Skeletal muscle cell (primary cell): ENCODE data around the gene DNASE2.
"Not testable (repeated sequence)": the region's sequence is repeated elsewhere in the genome, so short reads cannot be mapped to it uniquely, and the experiment has no call there.

Experiments
- DNase-seq: peaks from one replicate; pipeline ENCODE4 v3.0.0-alpha.2; 2010; ENCODE audit warnings: low read depth
- H3K4me3 ChIP-seq: 2 replicates; pipeline ENCODE4 v1.5.1; 2011; ENCODE audit warnings: low read depth, mild to moderate bottlenecking, control low read depth, low read length, moderate library complexity

DNASE2 gene

DNA sequence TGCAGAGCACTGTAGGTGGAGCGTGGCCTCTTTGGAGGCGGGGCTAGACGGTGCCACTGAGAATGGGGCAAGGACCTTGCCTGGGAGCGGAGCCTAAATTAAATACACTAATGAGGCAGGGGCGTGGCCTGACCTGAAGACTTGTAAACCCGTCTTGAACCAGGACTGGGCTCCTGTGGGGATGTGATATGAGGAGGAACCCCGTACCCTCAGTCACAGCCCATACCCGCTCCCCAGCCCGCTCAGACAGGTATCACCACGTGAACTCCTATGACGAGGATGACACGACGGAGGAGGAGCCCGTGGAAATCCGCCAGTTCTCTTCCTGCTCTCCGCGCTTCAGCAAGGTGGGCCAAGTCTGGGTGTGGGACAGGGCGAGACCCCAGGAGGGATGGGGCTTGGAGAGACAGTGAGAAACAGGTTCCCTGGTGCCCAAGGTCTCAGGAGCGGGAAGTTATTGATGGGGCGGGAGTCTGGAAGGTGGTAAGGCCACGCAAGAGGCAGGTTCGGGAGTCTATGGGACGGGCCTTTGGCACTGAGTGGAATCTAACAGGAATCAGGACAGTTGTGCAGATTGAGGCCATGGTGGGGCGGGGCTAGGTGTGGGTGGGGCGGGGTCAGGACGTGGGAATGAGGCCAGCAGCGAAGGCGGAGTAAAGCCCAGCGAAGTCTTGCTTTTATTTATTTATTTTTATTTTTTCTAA is 14.7 kb downstream of the DNASE2 start:
- H3K4me3 ChIP-seq = no peak overlapping the region
- no peak for DNase-seq

DNA sequence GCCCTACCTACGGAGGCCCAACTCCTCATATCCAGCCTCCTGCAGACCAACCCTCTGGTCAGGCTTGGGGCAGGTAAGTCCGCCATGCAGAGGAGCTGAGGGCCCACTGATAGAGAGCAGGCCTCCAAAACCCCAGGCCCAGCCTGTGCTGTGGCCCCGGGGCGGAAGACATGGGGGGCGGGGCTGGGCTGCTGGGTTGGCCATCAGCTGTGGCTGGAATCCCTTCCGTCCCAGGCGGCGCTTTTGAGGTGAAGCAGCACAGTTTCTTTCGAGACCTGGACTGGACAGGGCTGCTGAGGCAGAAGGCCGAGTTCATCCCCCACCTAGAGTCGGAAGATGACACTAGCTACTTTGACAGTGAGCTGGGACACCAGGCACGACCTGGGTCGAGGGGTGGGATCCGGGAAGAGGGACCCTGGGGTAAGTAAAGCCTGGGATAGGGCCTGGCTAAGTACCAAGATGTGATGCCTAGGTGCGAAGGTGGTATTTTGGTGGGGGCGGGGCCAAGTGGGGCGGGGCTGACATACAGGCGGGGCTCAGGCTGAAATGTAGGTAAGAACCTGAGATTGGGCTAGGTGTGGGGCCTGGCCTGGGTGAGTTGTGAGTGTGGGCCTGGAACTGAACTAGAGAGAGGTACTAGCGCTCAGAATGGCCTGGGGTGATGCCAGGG is 15.4 kb downstream of the DNASE2 start:
- DNase-seq = no peak

DNA sequence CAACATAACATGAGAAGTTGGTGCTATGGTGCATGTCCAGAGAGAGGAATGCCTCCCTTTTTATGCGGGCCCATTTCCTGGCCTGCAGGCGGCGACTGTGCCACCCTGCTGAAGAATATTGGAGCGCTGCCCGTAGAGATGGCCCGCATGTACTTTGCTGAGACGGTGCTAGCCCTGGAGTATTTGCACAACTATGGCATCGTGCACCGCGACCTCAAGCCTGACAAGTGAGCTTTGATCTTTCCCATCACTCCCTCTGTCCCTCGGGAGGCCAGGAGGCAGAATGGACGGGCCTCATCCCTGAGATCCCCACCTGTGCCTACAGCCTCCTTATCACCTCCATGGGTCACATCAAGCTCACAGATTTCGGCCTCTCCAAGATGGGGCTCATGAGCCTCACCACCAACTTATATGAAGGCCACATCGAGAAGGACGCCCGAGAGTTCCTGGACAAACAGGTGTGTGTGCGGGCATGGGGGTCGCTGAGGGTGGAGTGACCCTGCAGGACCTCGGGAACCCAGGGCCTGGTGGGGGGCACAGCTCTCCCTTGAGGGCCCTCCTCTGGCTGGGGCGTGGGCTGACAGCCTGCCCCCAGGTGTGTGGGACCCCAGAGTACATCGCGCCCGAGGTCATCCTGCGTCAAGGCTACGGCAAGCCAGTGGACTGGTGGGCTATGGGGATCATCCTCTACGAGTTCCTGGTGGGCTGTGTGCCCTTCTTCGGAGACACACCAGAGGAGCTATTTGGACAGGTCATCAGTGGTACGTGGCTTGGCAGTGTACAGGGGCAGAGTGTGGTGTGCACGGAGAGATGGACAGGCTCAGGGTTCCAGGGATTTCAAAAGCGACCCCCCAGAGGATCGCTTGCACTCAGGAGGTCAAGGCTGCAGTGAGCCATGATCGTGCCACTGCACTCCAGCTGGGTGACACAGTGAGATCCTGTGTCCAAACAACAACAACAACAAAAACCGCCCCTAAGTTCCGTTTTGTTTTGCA is 16.2 kb downstream of the DNASE2 start:
- H3K4me3 ChIP-seq = no peak overlapping the region
- DNase-seq = no peak

More for the DNA sequence above, 15.4 kb downstream of the DNASE2 start:
- H3K4me3 ChIP-seq = no peak overlapping the region

DNA sequence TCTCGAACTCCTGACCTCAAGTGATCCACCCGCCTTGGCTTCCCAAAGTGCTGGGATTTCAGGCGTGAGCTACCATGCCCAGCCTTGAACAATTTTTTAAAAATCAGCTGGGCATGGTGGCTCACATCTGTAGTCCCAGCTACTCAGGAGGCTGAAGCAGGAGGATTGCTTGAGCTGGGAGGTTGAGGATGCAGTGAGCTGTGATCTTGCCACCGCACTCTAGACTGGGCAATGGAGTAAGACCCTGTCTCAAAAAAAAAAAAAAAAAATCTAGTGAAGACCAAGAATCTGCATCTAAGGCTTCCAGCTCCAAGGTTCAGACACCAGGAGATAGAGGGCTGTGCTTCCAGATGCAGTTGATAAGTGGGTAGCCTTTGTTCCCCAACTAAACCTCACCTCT is 17.1 kb downstream of the DNASE2 start:
- H3K4me3 ChIP-seq = no peak overlapping the region
- DNase-seq = no peak

DNA sequence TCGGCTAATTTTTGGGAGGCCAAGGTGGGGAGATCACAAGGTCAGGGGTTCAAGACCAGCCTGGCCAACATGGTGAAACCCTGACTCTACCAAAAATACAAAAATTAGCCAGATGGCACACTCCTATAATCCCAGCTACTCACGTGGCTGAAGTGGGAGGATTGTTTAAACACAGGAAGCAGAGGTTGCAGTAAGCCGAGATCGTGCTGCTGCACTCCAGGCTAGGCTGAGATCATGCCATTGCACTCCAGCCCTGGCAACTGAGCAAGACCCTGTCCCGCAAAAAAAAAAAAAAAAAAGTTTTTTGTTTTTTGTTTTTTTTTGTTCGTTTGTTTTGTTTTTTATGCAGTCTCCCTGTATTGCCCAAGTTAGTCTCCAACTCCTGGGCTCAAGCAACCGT is 21.7 kb downstream of the DNASE2 start:
- no peak for DNase-seq
- no peak overlapping the region for H3K4me3 ChIP-seq

DNA sequence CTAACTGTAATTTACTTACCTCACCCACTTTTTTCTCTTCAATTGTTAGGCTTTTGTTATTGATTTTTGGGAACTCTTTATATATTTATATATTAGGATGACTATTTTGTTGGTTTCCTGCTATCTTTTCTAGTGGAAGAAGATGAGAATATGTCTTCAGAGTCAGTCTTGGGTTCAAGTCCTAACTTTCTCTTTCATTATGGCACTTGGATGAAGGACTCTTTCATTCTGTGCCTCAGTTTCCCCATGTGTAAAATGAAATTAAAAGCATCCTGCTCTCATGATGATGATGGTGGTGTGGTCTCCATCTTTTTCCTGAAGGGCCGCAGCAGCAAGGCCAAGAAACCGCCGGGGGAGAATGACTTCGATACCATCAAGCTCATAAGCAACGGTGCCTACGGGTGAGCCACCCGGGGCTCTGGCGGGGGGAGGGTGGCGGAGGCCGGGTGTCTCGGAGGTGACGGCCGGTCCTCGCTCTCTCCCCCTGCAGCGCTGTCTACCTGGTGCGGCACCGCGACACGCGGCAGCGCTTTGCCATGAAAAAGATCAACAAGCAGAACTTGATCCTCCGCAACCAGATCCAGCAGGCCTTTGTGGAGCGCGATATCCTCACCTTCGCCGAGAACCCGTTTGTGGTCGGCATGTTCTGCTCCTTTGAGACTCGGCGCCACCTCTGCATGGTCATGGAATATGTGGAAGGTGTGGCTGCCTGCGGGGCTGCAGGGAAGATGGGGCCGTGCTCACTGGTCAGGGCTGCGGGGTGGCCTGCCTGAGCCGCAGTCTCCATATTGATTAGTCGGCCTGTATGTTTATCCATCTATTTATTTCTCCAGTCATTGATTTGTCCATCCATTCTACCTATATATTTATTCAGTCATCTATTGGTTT is 23.0 kb downstream of the DNASE2 start:
- no peak overlapping the region for H3K4me3 ChIP-seq
- DNase-seq = no peak

DNA sequence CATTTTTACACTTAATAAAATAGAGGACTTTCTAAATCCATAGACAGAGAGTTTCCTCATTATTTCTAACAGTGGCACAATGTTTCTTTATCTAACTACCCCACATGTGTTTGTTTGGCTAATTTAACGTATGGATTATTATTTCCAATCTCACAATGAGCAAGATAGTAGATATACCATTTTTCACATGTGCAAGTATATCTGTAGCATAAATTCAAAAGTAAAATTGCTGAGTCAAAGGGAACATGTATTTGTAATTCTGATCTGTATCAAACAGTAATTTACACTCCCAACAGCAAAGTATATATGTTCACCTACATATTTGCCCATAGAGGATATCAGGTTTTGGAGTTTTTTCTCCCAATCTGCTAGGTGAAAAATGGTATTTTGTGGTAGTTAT is 24.6 kb downstream of the DNASE2 start:
- DNase-seq = no peak

DNA sequence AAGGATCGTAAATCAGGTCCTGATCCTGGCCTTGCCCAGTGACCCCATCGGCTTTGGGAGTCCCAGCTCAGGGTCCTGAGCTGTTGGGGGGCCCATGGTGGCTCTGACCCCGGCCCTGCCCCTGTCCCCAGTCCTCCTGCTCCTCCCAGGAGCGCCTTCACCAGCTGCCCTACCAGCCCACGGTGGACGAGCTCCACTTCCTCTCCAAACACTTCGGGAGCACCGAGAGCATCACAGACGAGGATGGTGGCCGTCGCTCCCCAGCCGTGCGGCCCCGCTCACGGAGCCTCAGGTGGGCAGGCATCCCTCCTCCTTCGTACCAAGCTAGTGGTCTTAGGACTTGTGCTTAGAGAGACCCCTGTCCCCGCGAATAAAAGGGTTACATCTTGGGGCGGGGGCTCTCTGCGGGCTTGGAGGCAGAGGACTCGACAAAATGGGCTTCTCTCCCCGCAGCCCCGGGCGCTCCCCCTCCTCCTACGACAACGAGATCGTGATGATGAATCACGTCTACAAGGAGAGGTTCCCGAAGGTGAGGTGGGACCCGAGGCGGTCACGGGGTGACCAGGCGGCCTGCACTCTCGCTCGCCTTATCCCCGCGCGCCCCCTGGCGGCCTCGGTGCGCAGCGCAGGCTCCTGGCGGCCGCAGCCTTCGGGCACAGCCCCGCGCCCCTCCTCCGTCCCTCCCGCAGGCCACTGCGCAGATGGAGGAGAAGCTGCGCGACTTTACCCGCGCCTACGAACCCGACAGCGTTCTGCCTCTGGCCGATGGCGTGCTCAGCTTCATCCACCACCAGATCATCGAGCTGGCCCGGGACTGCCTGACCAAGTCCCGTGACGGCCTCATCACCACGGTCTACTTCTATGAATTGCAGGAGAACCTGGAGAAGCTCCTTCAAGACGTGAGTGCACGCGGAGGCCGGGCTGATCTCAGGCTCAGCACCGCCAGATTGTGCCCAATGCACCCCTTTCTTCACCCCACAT is 33.8 kb downstream of the DNASE2 start:
- peak overlapping the region; percentile 26 for H3K4me3 ChIP-seq
- DNase-seq = no peak

More for the DNA sequence above, 24.6 kb downstream of the DNASE2 start:
- H3K4me3 ChIP-seq = no peak overlapping the region

DNA sequence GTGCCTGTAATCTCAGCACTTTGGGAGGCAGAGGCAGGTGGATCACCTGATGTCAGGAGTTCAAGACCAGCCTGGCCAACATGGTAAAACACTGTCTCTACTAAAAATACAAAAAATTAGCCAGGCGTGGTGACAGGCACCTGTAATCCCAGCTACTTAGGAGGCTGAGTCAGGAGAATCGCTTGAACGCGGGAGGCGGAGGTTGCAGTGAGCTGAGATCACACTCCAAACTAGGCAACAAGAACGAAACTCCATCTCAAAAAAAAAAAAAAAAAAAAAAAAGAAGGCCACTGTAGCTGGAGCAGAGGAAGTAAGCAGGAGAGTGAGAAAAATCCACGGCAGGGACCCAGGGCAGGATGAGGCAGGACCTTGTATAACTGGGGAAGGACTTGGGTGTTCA is 34.6 kb downstream of the DNASE2 start:
- not testable (repeated sequence) for H3K4me3 ChIP-seq, DNase-seq

DNA sequence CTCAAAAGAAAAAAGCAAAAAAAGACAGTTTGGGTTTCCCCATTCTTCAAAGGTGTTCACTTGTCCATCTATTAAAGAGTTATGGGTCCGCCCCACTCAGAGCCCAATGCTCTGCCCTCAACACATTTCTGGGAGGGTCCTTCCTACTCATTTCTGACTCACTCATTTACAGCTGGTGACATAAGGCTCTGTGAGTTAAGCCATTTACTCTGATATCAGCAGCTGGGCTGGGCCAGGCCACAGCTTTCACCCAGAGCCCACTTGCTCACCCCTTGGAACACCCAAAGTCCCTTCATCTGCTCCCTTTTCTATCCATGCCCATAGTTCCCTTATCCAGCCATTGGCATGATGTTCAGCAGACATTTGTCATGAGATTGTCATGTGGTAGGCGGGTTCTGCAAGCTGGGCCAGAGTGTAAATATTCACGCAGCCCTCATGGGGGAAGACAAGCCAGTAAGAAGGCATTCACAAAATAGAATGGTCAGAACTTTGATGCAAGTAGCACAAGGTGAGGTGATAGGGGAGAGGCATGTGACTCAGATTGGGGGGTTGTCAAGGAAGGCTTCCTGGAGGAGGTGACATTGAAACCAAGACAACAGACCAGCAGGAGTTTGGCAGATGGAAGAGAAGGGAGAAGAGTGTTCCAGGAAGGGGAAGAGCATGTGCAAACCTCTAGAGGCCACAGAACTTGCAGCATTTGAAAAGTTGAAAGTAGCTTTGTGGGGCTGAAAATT is 37.1 kb downstream of the DNASE2 start:
- H3K4me3 ChIP-seq = no peak overlapping the region
- no peak for DNase-seq

DNA sequence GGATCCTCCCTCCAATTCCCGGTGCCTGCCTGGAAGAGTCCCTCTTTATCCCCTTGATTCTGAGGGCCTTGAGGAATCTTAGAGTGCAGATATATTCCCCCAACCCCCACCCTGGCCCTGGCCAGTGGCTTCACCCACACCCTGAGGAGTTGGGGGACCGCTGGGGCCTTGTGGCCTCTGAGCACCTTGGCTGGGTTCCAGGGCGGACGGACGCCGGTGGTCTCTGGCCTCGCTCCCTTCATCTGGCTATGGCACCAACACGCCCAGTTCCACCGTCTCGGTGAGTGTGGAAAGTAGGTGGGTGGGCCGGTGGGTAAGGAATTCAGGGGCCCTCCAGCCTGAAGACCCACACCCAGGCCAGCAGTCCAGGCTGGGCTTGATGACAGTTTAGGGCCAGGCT is 37.9 kb downstream of the DNASE2 start:
- no peak overlapping the region for H3K4me3 ChIP-seq
- no peak for DNase-seq

DNA sequence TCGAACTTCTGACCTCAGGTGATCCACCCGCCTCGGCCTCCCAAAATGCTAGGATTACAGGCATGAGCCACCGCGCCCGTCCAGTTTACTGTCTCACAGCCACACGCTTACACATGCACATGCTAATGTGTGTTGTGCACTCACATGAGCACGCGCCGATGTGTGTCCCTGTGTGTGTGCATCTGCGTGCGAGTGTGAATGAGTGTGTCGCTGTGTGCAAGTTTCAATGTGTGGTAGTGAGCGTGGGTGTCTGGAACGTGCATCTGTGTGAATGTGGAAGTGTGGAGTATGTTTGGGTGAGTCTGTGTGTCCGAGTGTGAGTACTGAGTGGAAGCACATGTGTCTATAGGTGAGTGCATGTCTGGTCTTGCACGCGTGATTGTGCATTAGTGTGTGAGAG is 38.7 kb downstream of the DNASE2 start:
- DNase-seq = no peak

DNA sequence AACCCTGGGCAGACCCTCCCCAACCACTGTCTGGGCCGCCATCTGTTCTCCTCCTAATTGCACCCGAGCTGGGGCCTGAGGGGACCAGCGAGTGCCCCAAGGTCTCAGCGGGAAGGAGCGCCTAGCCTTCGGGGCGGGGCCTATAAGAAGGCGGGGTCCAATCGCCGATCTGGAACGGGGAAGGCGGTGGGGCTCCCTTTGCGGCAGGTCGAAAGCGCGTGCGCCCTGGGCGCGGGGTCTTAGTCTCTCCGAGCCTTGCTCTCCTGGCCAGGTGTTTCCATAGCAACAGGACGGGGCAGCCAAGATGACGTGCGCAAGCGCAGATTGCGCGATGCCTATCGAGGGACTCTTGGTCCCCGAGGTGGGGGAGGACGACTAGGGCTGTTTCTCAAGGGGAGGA is 40.2 kb downstream of the DNASE2 start:
- H3K4me3 ChIP-seq = peak overlapping the region; percentile 41
- no peak for DNase-seq

More for the DNA sequence above, 38.7 kb downstream of the DNASE2 start:
- H3K4me3 ChIP-seq = no peak overlapping the region

DNA sequence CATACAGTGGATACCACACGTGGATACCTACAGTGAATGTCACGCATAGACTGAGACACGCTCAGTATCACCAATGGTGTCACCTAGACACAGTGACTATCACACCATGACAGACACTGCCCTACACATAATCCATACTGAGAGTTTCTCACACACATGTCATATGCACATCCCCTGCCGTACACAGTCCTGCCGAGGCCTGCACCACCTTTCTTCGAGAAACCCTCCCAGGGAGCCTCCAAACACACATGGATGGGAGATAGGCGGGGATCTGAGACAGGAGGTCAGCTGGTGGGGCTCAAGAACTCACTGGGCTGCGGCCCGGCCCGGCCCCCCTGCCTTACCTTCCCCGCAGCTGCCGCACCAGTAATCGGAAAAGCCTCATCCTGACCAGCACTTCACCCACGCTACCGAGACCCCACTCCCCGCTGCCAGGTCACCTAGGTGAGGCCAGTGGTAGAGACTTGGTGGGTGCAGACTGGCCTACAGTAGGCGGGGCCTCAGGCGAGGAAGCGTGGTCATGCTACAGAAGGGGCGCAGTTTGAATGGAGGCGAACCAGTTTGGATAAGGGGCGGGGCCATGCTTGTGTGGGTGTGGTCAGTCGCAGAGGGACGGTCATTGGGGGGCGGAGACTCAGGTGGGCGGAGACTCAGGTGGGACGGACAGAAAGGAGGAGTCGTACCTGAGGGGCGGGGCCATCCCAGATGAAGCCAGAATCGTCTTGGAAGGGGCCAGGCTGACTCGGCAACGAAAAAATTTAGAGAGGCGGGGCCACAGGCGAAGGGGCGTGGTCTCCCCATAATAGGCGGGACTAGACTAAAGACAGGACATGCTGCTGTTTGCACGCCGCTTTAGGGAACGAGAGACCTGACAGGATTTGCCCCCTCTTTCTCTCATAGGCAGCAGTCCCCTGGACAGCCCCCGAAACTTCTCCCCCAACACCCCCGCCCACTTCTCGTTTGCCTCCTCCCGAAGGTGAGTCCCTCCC is 40.9 kb downstream of the DNASE2 start:
- no peak for DNase-seq
- peak overlapping the region; percentile 41 for H3K4me3 ChIP-seq

DNA sequence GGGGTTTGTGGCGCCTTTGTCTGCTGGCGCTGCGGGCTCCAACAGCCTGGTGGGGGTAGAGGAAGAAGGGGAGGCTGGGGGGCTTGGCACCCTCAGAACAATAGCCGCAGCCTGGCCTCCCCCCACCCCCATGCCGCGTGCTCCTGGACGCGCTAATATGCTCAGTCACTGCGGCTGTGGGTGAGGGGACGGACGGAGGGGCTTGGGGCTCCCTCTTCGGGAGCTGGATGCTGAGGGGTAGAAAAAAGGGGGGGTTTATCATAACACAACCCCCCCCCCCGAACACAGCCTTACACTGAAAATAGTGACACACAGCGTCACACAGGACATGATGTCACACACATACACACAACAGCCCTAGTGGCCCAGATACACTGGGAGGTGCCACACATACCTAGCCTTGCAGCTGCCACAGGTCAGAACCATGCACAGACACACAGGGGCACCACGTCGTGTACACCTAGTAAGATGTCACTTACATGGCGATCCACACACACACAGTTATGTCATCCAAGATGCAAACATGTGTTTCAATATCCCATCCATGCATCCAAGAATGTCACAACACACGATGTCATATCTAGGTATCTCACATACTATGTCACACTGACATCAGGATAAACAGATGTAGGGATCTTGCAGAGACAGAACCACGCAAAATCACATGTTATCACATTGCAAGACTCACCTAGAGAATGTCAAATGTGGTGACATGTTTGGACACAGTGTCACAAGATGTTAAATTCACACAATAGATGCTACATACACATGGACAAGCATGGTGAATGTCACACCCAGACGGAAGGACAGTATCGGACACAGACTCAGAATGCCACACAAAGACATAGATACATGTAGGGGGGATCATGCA is 42.1 kb downstream of the DNASE2 start:
- no peak for DNase-seq
- no peak overlapping the region for H3K4me3 ChIP-seq
